NCI-H146 treated with DMSO at 0.1 percent for 48 hours (cell line): ENCODE results near the gene AFAP1L1.

Experiments used
- DNase-seq: peaks from one replicate; lab custom pipeline; 2025; ENCODE audit not compliant: unreplicated experiment; lab: John Stamatoyannopoulos, UW

Gene AFAP1L1

GRCh38 chr5:149283626-149284480, 12.2 kb downstream of the AFAP1L1 start:
- DNase-seq: no peak

GRCh38 chr5:149284501-149284900, 12.8 kb downstream of the AFAP1L1 start:
- no peak for DNase-seq

DNA sequence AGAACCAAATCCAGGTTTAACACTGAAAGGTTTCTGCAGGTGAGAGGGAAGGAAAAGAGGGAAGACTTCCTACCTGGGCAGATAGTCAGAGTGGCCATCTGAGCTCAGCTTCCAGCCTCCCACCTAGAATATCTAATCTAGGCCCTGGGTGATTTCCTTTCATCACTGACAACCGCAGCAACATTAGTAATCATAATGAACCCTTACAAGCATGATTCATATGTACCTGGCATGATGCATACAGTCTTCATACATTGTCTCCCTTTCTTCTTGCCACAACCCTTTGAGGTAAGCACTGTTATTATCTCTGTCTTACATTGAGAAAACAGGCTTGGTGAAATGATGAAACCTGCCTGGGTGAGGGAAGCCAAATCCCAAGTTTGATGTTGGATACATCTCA, 13.5 kb downstream of the AFAP1L1 start:
- DNase-seq: no peak

DNA sequence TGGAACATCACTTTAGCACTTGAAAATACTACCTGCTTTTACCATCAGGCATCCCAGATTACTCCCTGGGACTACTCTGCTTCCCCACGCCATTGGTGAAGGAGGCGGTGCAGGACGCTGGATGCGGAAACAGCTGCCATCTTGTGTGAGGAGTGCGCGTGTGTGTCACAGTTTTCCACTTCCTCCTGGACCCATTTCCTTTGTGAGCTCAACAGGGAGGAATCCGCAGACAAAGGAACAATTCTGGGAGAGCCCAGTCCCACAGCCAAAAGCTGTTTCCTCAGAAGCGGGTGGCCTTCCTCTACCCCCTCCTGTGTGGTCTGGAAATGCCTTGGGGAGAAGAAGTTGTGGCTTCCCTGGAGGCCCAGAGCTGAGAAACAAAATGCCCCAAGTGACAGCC, 16.8 kb downstream of the AFAP1L1 start:
- no peak for DNase-seq

DNA sequence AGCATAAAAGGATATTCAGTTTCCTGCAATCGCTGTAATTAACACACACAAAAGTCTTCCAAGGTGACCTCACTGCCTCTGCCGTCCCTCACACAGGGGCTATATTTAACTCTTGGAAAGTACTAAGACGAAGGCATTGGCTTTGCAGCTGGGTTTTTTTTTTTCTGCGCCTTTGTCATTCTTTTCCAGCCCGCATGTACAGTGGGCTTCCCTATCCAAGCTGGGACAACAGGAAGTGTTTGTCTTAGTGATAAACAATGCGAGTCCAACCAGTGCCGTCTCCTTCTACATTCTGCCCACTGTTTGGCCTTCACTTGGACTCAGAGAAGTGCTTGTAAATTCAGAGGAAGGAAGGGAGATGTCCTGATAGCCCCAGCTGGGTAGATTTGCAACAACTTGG, 17.6 kb downstream of the AFAP1L1 start:
- DNase-seq: no peak

GRCh38 chr5:149294872-149295829, 23.5 kb downstream of the AFAP1L1 start:
- no peak for DNase-seq

- no peak for DNase-seq
Measured at GRCh38 chr5:149297340-149298025, 25.8 kb downstream of the AFAP1L1 start.

GRCh38 chr5:149298163-149298562, 26.5 kb downstream of the AFAP1L1 start:
- DNase-seq: no peak

- DNase-seq: no peak
Measured at GRCh38 chr5:149298842-149299404, 27.3 kb downstream of the AFAP1L1 start.

DNA sequence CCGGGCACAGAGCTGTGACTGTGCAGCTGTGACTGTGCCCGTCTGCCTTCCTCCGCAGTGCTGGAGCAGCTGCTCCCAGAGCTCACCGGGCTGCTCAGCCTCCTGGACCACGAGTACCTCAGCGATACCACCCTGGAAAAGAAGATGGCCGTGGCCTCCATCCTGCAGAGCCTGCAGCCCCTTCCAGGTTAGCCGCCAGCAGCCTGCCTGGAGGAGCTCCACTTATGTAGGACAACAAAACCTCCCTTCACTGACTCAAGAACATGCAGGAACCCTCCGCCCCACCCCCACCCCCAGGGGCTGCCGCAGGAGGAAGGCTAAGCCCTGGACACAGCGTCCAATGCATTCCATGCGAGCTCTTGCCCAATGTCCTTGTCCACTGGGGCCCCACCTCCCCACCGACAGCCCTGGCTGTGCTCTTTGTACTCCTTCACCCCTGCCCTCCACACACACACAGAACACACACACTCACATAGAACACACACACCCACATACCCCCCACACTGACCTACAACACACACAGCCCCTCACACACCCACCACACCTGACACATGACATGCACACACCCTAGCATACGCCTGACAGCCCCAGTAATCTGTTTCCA, 27.9 kb downstream of the AFAP1L1 start:
- no peak for DNase-seq

GRCh38 chr5:149300441-149300840, 28.8 kb downstream of the AFAP1L1 start:
- DNase-seq: no peak

DNA sequence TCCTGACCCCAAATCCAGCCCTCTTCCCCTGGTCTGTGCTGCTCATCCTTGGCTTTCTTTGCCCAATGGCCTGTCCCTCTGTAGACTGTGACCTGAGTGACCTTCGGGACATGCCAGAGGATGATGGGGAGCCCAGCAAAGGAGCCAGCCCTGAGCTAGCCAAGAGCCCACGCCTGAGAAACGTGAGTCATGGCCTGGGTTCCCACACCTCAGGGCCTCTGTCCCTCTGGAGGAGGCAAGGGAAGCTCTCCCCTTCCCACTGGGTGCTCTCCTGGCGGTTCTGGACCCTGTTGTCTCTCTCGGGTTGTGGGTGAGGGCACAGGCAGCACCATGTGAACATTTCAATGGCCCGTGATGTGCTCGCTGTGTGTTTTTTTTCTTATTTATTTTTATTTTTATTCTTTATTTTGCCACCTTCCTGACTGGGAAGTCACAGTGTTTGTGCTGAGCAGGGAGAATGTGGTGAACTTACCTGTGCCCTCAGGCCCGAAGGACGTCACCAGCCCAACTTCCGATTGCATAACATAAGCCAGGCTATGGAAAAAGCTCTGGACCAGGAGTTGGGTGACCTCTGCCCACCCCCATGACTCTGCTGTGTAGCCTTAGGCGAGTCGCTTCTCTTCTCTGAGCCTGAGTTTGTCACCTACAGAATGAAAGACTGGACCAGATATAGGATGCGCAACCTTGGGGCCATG, 29.5 kb downstream of the AFAP1L1 start:
- no peak for DNase-seq

- DNase-seq: no peak
Measured at GRCh38 chr5:149301744-149302380, 30.2 kb downstream of the AFAP1L1 start.

DNA sequence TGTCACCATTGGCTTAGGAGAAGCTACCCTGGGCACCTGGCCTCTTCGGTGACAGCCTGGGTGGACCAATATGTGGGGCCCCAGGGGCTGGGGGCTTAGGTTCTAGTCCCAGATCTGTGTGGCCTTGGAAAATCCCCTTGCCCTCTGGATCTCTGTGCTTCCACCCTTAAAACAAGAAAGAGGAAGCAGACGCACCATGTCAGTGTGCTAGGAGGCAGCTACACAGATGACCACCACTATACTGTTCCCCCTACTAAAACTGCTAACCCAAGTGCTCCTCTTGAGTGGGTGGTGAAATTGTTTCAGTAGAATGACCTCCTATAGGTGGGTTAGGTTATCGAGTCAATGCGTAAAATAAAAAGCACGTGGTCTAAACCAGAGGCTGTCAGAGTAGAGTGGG, 31.0 kb downstream of the AFAP1L1 start:
- no peak for DNase-seq

- DNase-seq: no peak
Measured at GRCh38 chr5:149303210-149303609, 31.6 kb downstream of the AFAP1L1 start.

DNA sequence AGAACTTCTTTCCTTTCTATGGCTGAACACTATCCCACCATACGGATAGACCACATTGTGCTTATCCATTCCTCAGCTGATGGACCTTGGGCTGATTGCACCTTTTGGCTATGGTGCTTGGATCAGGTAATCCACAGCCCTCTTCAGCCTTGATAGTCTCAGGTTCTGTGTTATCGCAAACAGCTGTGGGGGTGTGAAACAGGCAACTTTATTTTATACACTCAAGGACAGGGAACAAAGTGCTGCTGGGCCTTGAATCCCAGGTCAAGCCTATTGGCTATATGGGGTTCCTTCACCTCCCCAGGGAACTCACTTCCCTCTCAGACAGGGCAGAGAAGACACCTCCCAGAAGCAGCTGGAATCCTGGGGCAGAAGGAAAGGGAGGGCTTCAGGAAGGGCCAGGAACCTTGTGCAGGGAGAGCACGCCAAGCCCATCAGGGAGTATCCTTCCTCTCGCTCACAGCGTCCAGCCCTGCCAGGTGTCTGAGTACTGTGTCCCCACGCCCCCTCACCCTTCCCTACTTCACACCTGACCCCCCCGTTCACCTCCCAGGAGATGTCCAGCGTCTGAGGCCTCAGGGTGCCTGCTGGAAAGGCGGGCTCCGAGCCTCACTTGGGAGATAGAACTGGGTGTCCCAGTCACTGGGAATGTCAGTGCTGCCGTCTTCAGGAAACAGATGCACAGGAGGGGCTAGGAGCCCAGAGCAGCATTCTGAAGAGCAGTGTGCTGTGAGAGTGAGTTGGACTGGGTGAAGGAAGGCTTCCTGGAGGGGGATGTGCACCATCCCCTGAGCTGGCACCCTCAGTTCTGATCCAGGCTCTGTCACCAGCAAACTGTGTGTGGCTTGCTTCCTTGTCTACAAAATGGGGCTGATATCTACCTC, 32.8 kb downstream of the AFAP1L1 start:
- DNase-seq: no peak

- DNase-seq: no peak
Measured at GRCh38 chr5:149309354-149309753, 37.7 kb downstream of the AFAP1L1 start.

DNA sequence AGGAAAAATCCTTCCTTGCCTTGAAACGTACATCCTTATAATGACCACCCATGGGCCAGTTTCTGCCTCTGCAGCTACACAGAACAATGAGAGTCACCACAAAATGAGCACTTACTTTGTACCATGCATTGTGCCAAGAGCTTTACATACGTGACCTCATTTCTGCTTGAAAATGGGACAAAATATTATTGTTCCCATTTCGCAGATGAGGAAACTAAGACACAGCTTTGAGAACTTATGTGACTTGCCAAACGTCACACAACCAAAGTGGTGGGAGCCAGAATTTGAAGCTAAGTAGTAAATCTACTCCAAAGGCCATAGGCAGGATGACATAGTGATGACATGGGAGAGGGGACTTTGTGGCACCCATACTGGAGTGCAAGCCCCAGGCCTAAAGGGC, 38.8 kb downstream of the AFAP1L1 start:
- no peak for DNase-seq
